GM20000 (cell line): ENCODE data around the gene UBXN6.

Source experiments
- DNase-seq: peaks from one replicate; pipeline ENCODE4 v3.0.0; 2012; ENCODE audit warnings: low spot score
- TF ChIP-seq, protein P1 (sequence below): IDR thresholded peaks from 2 replicates; pipeline ENCODE4 v1.5.1; 2012; ENCODE audit warnings: mild to moderate bottlenecking, control low read depth; ENCODE audit errors: extremely low read depth, missing control alignments

Gene UBXN6

DNA sequence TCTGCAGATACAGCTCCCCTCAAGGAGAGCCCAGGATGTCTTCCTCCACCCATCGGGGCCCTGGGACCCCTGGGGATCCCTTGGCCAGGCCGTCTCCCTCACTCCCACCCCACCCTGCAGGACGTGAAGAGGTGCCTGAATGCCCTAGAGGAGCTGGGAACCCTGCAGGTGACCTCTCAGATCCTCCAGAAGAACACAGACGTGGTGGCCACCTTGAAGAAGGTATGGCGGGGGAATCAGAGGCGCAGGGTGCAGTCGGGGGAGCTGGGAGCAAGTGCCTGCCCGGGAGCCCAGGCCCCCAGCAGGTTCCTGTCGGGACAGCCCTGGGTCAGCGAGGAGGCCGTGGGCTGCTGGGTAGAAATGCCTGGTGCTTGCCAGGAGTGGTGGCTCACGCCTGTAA is 41.1 kb upstream of the UBXN6 start:
- TF ChIP-seq, protein P1, sequence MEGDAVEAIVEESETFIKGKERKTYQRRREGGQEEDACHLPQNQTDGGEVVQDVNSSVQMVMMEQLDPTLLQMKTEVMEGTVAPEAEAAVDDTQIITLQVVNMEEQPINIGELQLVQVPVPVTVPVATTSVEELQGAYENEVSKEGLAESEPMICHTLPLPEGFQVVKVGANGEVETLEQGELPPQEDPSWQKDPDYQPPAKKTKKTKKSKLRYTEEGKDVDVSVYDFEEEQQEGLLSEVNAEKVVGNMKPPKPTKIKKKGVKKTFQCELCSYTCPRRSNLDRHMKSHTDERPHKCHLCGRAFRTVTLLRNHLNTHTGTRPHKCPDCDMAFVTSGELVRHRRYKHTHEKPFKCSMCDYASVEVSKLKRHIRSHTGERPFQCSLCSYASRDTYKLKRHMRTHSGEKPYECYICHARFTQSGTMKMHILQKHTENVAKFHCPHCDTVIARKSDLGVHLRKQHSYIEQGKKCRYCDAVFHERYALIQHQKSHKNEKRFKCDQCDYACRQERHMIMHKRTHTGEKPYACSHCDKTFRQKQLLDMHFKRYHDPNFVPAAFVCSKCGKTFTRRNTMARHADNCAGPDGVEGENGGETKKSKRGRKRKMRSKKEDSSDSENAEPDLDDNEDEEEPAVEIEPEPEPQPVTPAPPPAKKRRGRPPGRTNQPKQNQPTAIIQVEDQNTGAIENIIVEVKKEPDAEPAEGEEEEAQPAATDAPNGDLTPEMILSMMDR: no peak
- no peak for DNase-seq

DNA sequence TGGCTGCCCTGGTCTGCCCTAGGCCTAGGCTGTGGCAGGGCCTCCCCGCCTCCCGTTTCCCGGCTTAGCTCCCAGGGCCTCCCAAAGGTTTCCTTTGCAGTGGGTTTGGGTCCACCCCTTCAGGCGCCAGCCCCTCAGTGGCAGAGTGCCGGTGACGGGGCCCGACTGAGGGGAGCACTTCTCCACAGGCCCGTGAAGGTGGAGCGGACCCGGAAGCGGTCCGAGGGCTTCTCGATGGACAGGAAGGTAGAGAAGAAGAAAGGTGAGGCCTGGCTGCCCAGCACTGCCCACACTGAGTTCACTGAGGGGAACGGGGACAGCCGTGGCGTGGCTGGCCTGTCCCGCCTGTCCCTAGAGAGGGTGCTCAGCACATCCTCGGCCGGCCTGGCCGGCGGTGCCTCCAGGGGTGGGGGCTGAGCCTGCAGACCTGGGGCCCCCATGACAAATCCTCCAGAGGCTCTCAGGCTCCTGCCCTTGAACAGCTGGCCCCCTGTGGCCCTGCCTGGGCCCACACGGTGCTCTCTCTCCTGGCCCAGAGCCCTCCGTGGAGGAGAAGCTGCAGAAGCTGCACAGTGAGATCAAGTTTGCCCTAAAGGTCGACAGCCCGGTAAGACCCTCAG is 40.3 kb upstream of the UBXN6 start:
- DNase-seq: no peak
- TF ChIP-seq, protein P1: no peak

DNA sequence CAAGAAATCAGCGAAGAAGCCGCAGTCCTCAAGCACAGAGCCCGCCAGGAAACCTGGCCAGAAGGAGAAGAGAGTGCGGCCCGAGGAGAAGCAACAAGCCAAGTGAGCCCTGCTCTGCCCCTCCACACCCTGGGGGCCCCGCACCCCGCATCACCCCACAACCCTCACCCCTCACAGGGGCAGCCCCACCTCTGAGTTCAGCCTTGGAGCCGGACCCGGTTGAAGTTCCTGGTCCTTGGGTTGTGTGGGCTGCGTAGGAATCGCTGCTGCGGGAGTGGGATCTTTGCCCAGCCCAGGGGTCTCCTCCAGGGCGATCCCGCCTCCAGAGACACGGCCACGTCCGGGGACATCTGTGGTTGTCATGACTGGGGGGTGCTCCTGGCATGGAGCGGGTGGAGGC is 38.7 kb upstream of the UBXN6 start:
- DNase-seq: no peak
- TF ChIP-seq, protein P1: no peak

DNA sequence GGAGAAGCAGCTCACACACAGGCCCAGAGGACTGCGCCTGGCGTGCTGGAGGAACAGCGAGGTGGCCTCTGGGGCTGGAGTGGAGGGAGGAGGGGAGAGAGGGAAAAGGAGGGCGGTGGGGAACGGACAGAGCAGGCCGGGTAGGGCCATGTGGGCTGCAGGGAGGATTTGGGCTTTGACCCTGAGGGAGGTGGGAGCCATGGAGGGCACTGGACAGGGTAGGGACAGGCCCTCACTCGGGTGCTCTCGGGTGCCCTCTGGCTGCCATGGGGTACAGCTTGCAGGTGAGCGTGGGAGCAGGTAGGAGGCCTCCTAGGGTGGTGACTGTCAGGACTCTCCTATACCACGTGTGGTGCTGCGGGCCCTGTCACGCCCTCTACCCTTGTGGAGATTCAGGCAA is 37.9 kb upstream of the UBXN6 start:
- DNase-seq: no peak
- TF ChIP-seq, protein P1: no peak

DNA sequence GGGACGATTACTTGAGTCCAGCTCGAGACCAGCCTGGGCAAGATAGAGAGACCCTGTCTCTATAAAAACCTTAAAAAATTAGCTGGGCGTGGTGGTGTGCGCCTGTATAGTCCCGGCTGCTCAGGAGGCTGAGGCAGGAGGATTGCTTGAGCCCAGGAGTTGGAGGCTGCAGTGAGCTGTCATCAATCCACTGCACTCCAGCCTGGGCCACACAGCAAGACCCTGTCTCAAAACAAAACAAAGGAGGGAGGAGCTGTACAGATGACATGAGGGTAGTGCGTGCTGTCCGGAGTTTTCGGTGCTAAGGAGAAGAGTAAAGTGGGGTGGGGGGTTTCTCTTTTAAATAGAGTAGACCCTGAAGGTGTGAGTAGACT is 37.1 kb upstream of the UBXN6 start:
- TF ChIP-seq, protein P1: no peak
- DNase-seq: no peak

DNA sequence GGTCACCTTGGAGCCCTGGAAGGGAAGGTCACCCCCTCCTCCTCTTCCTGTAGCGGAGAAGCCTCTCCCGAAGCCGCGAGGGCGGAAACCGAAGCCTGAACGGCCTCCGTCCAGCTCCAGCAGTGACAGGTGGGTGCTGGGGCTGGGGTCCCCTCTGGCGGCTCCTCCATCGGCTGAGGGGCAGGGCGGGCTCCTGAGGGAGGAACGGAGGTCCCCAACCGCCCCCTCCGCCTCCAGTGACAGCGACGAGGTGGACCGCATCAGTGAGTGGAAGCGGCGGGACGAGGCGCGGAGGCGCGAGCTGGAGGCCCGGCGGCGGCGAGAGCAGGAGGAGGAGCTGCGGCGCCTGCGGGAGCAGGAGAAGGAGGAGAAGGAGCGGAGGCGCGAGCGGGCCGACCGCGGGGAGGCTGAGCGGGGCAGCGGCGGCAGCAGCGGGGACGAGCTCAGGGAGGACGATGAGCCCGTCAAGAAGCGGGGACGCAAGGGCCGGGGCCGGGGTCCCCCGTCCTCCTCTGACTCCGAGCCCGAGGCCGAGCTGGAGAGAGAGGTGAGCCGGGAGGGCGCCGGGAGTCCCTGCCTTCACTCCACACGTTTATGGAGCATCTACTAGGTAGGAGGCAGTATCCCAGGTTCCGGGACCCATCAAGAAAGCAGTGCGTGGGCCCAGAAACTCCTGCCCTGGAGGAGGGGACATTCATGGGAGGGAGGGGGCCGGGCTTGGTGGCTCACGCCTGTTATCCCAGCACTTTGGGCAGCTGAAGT is 36.5 kb upstream of the UBXN6 start:
- no peak for DNase-seq
- TF ChIP-seq, protein P1: no peak

DNA sequence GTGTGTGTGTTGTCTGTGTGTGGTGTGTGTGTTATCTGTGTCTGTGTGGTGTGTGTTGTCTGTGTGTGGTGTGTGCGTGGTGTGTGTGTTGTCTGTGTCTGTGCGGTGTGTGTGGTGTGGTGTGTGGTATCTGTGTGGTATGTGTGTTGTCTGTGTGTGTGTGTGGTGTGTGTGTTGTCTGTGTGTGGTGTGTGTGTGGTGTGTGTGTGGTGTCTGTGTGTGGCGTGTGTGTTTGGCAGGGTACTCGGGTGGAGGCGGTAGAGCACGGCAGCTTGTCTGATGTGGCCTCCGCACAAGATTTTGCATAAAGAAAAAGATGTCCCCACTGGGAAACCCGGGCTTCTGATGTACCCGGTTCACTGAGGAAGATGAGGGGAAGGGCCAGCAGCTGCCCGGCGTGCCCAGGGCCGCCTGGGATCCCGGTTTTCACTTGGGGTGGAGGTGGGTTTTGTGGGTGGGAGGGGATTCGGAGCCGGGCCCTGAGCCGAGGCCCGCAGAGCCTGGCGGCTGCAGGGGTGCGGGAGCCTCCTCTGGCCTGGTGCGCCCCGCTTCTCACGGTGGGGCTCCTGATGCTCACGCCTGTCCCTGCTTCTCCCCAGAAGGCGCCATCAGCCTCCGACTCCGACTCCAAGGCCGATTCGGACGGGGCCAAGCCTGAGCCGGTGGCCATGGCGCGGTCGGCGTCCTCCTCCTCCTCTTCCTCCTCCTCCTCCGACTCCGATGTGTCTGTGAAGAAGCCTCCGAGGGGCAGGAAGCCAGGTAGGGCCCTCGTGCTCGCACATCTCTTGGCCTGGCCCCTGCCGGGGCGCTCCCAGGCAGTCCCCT is 35.7 kb upstream of the UBXN6 start:
- TF ChIP-seq, protein P1: no peak
- DNase-seq: no peak
